Adrenal gland (tissue), 12 donors: Measurements from ENCODE around the gene SNX20. TPM values are rescaled to one million over a fixed set of nuclear protein-coding genes. Genes with fewer than 3 reads are reported as not detected.
A peak's percentile ranks its signal among the peaks of the same experiment; 100 is the strongest.

Experiments
- DNase-seq, 7 donors: peaks; one replicate each; pipeline ENCODE4 v3.0.0-alpha.2; 2019 to 2020
- H3K27ac ChIP-seq, 5 donors: fragments of 200-600 bp; sonication (generic) in 4 of 5; 1 replicate in 3 of 5; 2 replicates in 2 of 5; pipeline versions ENCODE4 v1.5.1 to v1.8.0; 2016 to 2020; ENCODE audit warnings: mild to moderate bottlenecking in 1 of 5
- H3K27me3 ChIP-seq: fragments of 200-600 bp; 2 replicates; pipeline ENCODE4 v1.8.0; 2021
- H3K36me3 ChIP-seq, 2 donors: fragments of 200-600 bp; replicated peaks in 1 of 2; 1 replicate in 1 of 2; 2 replicates in 1 of 2; pipeline versions ENCODE4 v1.5.1 to v1.8.0; 2018 to 2022
- H3K4me1 ChIP-seq, 2 donors: fragments of 200-600 bp; replicated peaks in 1 of 2; 1 replicate in 1 of 2; 2 replicates in 1 of 2; pipeline versions ENCODE4 v1.5.1 to v1.8.0; 2018 to 2021
- H3K4me3 ChIP-seq, 4 donors: fragments of 200-600 bp; sonication (generic) in 3 of 4; one replicate each; pipeline ENCODE4 v1.5.1; 2016 to 2018
- H3K9me3 ChIP-seq, 3 donors: fragments of 200-600 bp; sonication (generic) in 1 of 3; replicated peaks in 1 of 3; 1 replicate in 2 of 3; 2 replicates in 1 of 3; pipeline versions ENCODE4 v1.5.1 to v1.8.0; 2016 to 2021
- CTCF ChIP-seq, 6 experiments: fragments of 450-650 bp in 4 of 6; fragments of 200-600 bp in 2 of 6; sonication (generic) in 1 of 6; IDR thresholded peaks; 1 replicate in 5 of 6; 2 replicates in 1 of 6; pipeline versions ENCODE4 v1.5.1 to v1.8.0; 2016 to 2021; ENCODE audit warnings: antibody characterized with exemption in 6 of 6, mild to moderate bottlenecking in 2 of 6, moderate library complexity in 1 of 6
- POLR2A ChIP-seq, 2 donors: fragments of 450-650 bp; IDR thresholded peaks; one replicate each; pipeline ENCODE4 v1.6.1; 2017; ENCODE audit warnings: antibody characterized with exemption in 2 of 2, mild to moderate bottlenecking in 2 of 2, moderate library complexity in 1 of 2
- WGBS, 4 donors: extraction: QIAGEN DNeasy Blood & Tissue Kit in 2 of 4; methylation state at CpG; one replicate each; pipeline versions ENCODE4 v1.1.5 to v1.1.7; 2013 to 2017; 5-methylcytosine and 5-hydroxymethylcytosine counted together
- intact Hi-C, 2 donors: fragments of 100-400 bp; cut with DNase I; formaldehyde crosslinking; loops; one replicate each; pipeline versions ENCODE4 v1.14.1 to v1.15.0; 2022 to 2023
- polyA plus RNA-seq, 3 donors: library from polyadenylated mRNA; stranded (reverse); fragments of 200-250 nt in 2 of 3; fragments of 350-450 nt in 1 of 3; fragmentation: Illumina TruSeq in 1 of 3; extraction: RNeasy Lipid Tissue Mini Kit (QIAGEN cat#74804) in 1 of 3; gene quantifications; one replicate each; pipeline ENCODE4 v1.2.3, GENCODE V29; 2013 to 2014
- total RNA-seq, 9 donors: library from RNA; depleted of rRNA in 4 of 9; stranded (reverse); fragments of >200 nt in 4 of 9; fragments of 120-200 nt in 1 of 9; fragmentation: NEBNext Ultra II Directional in 1 of 9; extraction: Animal tissue kit (Norgen Biotek cat#: 25700) in 1 of 9; gene quantifications; one replicate each; pipeline versions ENCODE4 v1.1.0 to v1.2.4, GENCODE V29; 2013 to 2023
- donor health status: healthy with polysubstance abuse.
- donor health status: Bipolar disorder and iron deficiency.
- donor health status: DM: yes; HTN: yes; CAD: no.
- donor health status: DM: no; HTN: no; CAD: no.
- donor health status: DM: no; HTN: no; CAD: no.
- donor health status: DM: yes; HTN: yes; CAD: no.

Gene SNX20
- total and polyA plus RNA-seq, 12 donors = 0.12 to 4.0 (median 2.6) TPM

- no peaks in the 10 kb centered on the region for H3K9me3 ChIP-seq
- peaks cover 4 to 24% of the 10 kb centered on the region in 2 donors for H3K4me1 ChIP-seq
- no peaks in the 10 kb centered on the region for H3K36me3 ChIP-seq
- H3K27ac ChIP-seq = no peak overlapping the region
- 79 to 90% (median 83%) methylated on average over 4 of the region's 4 CpGs for WGBS, 4 donors
- no peaks in the 10 kb centered on the region for H3K27me3 ChIP-seq
- DNase-seq = peak in 1 of 7 donors; percentile 8
- H3K4me3 ChIP-seq = no peak overlapping the region
- TF ChIP-seq POLR2A (IDR thresholded peaks at IDR 0.05) = no peak
- no peak for TF ChIP-seq CTCF (IDR thresholded peaks at IDR 0.05)
- intact Hi-C loops = loop anchor here in 1 of 2 donors (10.0 kb wide), 1 partner anchor 112 kb away; no protein-coding TSS in a partner anchor
Observed at GRCh38 chr16:50692644-50692998, 11.5 kb upstream of the SNX20 start.

- TF ChIP-seq CTCF (IDR thresholded peaks at IDR 0.05) (no peak), POLR2A (IDR thresholded peaks at IDR 0.05) (no peak)
- intact Hi-C loops = loop anchor here in 1 of 2 donors (10.0 kb wide), 1 partner anchor 115 kb away; no protein-coding TSS in a partner anchor
- peaks cover 0 to 5% of the 10 kb centered on the region in 2 donors for H3K4me1 ChIP-seq
Observed at GRCh38 chr16:50690177-50690576, 9.1 kb upstream of the SNX20 start.

GRCh38 chr16:50688867-50689266, 7.8 kb upstream of the SNX20 start:
- Histone ChIP-seq H3K4me1 (peaks cover 0 to 4% of the 10 kb centered on the region in 2 donors), H3K27me3 (no peaks in the 10 kb centered on the region), H3K9me3 (no peaks in the 10 kb centered on the region), H3K4me3 (no peak overlapping the region), H3K36me3 (no peaks in the 10 kb centered on the region), H3K27ac (no peak overlapping the region)
- no peak for TF ChIP-seq POLR2A (IDR thresholded peaks at IDR 0.05)
- TF ChIP-seq CTCF (IDR thresholded peaks at IDR 0.05) = no peak
- no peak for DNase-seq
- intact Hi-C loops = no loop called here
- 65 to 89% (median 82%) methylated on average over 3 of the region's 3 CpGs for WGBS, 4 donors

More at GRCh38 chr16:50690177-50690576, 9.1 kb upstream of the SNX20 start:
- H3K36me3 ChIP-seq = no peaks in the 10 kb centered on the region
- no peak overlapping the region for H3K27ac ChIP-seq
- 91 to 99% (median 95%) methylated on average over 2 of the region's 2 CpGs for whole genome bisulfite sequencing, 4 donors
- H3K9me3 ChIP-seq = no peaks in the 10 kb centered on the region
- H3K27me3 ChIP-seq = no peaks in the 10 kb centered on the region
- DNase-seq = no peak
- no peak overlapping the region for H3K4me3 ChIP-seq

- intact Hi-C loops = no loop called here
- DNase-seq = peak in 1 of 7 donors; percentile 7
- Histone ChIP-seq H3K4me1 (no peaks in the 10 kb centered on the region), H3K27ac (no peak overlapping the region), H3K36me3 (no peaks in the 10 kb centered on the region), H3K9me3 (no peaks in the 10 kb centered on the region), H3K4me3 (no peak overlapping the region), H3K27me3 (no peaks in the 10 kb centered on the region)
- WGBS, 4 donors = 41 to 50% (median 44%) methylated on average over 10 to 12 of the region's 12 CpGs
- TF ChIP-seq POLR2A (IDR thresholded peaks at IDR 0.05) = no peak
Observed at GRCh38 chr16:50688083-50688482, 7.0 kb upstream of the SNX20 start.

GRCh38 chr16:50685462-50686063, 4.5 kb upstream of the SNX20 start:
- Histone ChIP-seq H3K4me3 (no peak overlapping the region), H3K36me3 (no peaks in the 10 kb centered on the region), H3K9me3 (no peaks in the 10 kb centered on the region), H3K4me1 (no peaks in the 10 kb centered on the region), H3K27me3 (no peaks in the 10 kb centered on the region), H3K27ac (peak overlapping the region in 1 of 5 donors; percentile 40)
- peak in 2 of 7 donors; percentile 16 to 26 for DNase-seq
- 79 to 84% (median 81%) methylated on average over 8 of the region's 8 CpGs for WGBS, 4 donors
- intact Hi-C loops = no loop called here
- TF ChIP-seq CTCF (IDR thresholded peaks at IDR 0.05) = no peak
- no peak for TF ChIP-seq POLR2A (IDR thresholded peaks at IDR 0.05)
